ENCODE measurements around the gene LIMS1.

The LIMS1 gene

GRCh38 chr2:108633409-108633808 lies 99.1 kb downstream of the LIMS1 start:
- TF ChIP-seq, protein P1, sequence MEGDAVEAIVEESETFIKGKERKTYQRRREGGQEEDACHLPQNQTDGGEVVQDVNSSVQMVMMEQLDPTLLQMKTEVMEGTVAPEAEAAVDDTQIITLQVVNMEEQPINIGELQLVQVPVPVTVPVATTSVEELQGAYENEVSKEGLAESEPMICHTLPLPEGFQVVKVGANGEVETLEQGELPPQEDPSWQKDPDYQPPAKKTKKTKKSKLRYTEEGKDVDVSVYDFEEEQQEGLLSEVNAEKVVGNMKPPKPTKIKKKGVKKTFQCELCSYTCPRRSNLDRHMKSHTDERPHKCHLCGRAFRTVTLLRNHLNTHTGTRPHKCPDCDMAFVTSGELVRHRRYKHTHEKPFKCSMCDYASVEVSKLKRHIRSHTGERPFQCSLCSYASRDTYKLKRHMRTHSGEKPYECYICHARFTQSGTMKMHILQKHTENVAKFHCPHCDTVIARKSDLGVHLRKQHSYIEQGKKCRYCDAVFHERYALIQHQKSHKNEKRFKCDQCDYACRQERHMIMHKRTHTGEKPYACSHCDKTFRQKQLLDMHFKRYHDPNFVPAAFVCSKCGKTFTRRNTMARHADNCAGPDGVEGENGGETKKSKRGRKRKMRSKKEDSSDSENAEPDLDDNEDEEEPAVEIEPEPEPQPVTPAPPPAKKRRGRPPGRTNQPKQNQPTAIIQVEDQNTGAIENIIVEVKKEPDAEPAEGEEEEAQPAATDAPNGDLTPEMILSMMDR (IDR thresholded peaks at IDR 0.05; ENCODE audit: insufficient read depth, low read depth, low read length, missing control alignments), result no peak
- H3K4me3 ChIP-seq (ENCODE audit: low read depth, low read length), result no peak overlapping the region
- DNase-seq (ENCODE audit: low read depth), result no peak

- no peak for DNase-seq (ENCODE audit: low read depth)
- TF ChIP-seq, protein P1 (IDR thresholded peaks at IDR 0.05; ENCODE audit: insufficient read depth, low read depth, low read length, missing control alignments), result no peak
- H3K4me3 ChIP-seq (ENCODE audit: low read depth, low read length), result no peak overlapping the region
Measured at GRCh38 chr2:108634011-108634410, 99.7 kb downstream of the LIMS1 start.

DNA sequence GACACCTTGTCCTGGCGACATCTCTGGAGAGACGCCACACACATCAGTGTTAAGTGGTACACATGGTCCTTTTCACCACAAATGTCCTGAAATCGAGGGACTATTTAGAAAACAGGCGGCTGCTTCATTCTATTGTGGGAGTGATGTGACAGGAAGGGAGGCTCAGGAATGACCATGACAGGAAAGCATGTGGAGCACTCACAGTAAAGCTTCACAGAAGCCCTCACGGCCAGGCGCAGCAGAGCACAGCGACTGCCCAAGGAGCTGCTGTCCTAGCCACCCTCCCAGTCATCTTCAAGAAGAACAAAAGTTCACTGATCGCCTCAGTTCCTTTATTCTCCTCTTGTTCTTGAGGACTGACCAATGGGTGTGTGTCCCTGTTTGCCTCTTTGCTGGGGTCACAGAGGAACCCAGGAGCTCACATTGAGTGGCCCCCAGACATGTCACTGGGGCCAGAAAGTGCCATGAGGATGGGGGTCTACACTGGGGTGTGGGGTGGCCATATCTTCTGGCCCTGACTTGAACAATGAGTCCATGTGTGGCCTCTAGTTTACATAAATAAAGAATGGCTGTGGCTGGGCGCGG lies 100.4 kb downstream of the LIMS1 start:
- no peak for DNase-seq (ENCODE audit: low read depth)
- no peak overlapping the region for H3K4me3 ChIP-seq (ENCODE audit: low read depth, low read length)
- TF ChIP-seq, protein P1 (IDR thresholded peaks at IDR 0.05; ENCODE audit: insufficient read depth, low read depth, low read length, missing control alignments), result no peak

DNA sequence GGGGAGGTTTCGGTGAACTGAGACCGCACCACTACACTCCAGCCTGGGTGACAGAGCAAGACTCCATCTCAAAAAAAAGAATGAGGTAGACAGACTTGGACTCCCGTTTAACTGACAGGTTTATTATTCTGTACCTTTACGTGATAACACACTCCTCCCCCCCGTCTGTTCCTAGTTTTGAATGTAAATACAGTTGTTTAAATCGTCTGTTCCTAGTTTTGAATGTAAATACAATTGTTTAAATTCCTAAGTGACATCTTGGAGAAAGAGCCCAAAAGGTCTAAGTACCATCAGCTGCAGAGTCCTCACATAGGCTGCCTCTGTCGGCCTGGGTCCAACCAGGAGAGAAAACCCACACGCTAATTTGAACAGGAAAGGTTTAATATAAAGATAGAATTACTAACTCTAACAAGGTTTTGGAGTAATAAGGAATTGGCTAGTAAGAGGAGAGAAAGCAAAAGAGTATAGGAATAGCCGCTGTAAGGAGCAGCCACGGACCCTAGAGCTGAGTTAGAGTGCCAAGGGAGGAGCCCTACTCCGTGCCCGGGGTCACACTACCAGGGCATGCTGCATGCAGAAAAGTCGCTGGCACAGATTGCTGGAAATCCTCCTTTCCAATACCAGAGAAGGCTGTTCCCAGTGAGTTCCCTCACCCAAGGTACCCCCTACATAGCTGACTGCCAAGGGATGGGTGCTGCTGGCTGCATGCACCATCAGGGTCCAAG lies 101.5 kb downstream of the LIMS1 start:
- no peak overlapping the region for H3K4me3 ChIP-seq (ENCODE audit: low read depth, low read length)
- DNase-seq (ENCODE audit: low read depth), result no peak

DNA sequence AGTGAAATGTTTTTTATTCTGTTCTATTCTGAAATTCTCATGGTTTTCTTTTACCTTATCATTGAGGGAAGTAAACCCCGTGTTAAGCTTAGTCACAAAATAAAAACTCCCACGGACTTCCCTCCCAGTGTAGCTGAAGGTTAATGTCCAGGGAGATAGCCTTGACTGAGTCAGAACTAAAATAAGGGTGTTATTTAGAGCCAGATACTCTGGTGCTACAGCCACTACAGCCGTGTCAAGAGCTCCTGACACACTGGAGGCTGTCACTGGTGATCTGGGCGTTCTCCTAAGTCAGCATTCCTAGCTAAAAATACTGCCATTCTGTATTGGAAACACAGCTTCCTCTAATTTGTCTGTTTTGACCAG lies 103.0 kb downstream of the LIMS1 start:
- no peak overlapping the region for H3K4me3 ChIP-seq (ENCODE audit: low read depth, low read length)
- TF ChIP-seq, protein P1 (IDR thresholded peaks at IDR 0.05; ENCODE audit: insufficient read depth, low read depth, low read length, missing control alignments), result no peak
- peak; percentile 46 for DNase-seq (ENCODE audit: low read depth)

More for the DNA sequence above, 101.5 kb downstream of the LIMS1 start:
- TF ChIP-seq, protein P1 (IDR thresholded peaks at IDR 0.05; ENCODE audit: insufficient read depth, low read depth, low read length, missing control alignments), result no peak

DNA sequence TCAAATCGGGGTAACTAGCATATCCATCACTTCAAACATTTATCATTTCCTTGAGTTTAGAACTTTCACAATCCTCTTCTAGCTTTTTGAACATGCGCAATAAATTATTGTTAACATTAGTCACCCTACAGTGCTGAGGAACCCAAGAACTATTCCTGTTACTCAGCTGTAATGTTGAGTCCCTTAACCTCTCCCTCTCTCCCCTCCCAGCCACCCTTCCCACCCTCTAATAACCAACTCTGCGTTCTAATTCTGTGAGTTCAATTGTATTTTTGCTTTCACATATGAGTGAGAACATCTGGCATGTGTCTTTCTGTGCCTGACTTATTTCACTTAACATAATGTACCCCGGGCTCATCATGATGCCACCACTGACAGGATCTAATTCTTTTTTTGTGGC lies 106.5 kb downstream of the LIMS1 start:
- TF ChIP-seq, protein P1 (IDR thresholded peaks at IDR 0.05; ENCODE audit: insufficient read depth, low read depth, low read length, missing control alignments), result no peak
- H3K4me3 ChIP-seq (ENCODE audit: low read depth, low read length), result no peak overlapping the region
- no peak for DNase-seq (ENCODE audit: low read depth)
